HepG2 (cell line): ENCODE results near the gene FAHD2A. TPM values are rescaled to one million over a fixed set of nuclear protein-coding genes. Genes with fewer than 3 reads are reported as not detected.
A peak's percentile ranks its signal among the peaks of the same experiment; 100 is the strongest.

ENCODE experiments used
- BRD4 ChIP-seq: sonication (generic); formaldehyde crosslinking; IDR thresholded peaks from 2 replicates; pipeline ENCODE4 v1.4.0; 2020; ENCODE audit warnings: missing genetic modification reagents
- FIP1L1 ChIP-seq: fragments of 200-400 bp; formaldehyde crosslinking; IDR thresholded peaks from 2 replicates; pipeline ENCODE4 v1.6.1; 2018; ENCODE audit warnings: low read depth, mild to moderate bottlenecking, low read length, moderate library complexity, borderline replicate concordance; ENCODE audit not compliant: insufficient read depth
- FOXJ3 ChIP-seq: sonication (generic); formaldehyde crosslinking; IDR thresholded peaks from 2 replicates; pipeline ENCODE4 v1.4.0; 2020; ENCODE audit warnings: missing genetic modification reagents, mild to moderate bottlenecking, borderline replicate concordance
- FOXK2 ChIP-seq: fragments of 450-650 bp; IDR thresholded peaks from 2 replicates; pipeline ENCODE4 v1.6.1; 2016
- ISX ChIP-seq: sonication (generic); formaldehyde crosslinking; conservative IDR thresholded peaks from 2 replicates; pipeline ENCODE4 v1.5.0; 2020; ENCODE audit warnings: missing genetic modification reagents
- MAZ ChIP-seq, 2 experiments: sonication (generic) in 1 of 2; formaldehyde crosslinking in 1 of 2; IDR thresholded peaks; 2 replicates each; pipeline versions ENCODE4 v1.5.0 to v1.6.1; 2012 to 2020; ENCODE audit warnings: low read depth in 2 of 2, mild to moderate bottlenecking in 2 of 2, borderline replicate concordance in 1 of 2, improper control_type of control experiment in 1 of 2, low read length in 1 of 2, missing genetic modification reagents in 1 of 2, moderate library complexity in 1 of 2
- MEF2D ChIP-seq: sonication (generic); formaldehyde crosslinking; IDR thresholded peaks from 2 replicates; pipeline ENCODE4 v1.5.1; 2020; ENCODE audit warnings: mild to moderate bottlenecking, missing genetic modification reagents
- PHF20 ChIP-seq: sonication (generic); formaldehyde crosslinking; IDR thresholded peaks from 2 replicates; pipeline ENCODE4 v1.5.0; 2020; ENCODE audit warnings: mild to moderate bottlenecking, missing genetic modification reagents
- PRMT3 ChIP-seq: sonication (generic); formaldehyde crosslinking; IDR thresholded peaks from 2 replicates; pipeline ENCODE4 v1.8.1; 2022; ENCODE audit warnings: low read depth, mild to moderate bottlenecking, moderate library complexity, missing genetic modification reagents, borderline replicate concordance
- RELA ChIP-seq: sonication (generic); formaldehyde crosslinking; IDR thresholded peaks from 2 replicates; pipeline ENCODE4 v1.4.0; 2020; ENCODE audit warnings: missing genetic modification reagents
- TBX3 ChIP-seq: fragments of 450-650 bp; IDR thresholded peaks from 2 replicates; pipeline ENCODE4 v1.6.1; 2017; ENCODE audit warnings: antibody characterized with exemption, mild to moderate bottlenecking, inconsistent platforms, borderline replicate concordance
- TCF7 ChIP-seq: sonication (generic); IDR thresholded peaks from 2 replicates; pipeline ENCODE4 v1.6.1; 2016; ENCODE audit warnings: antibody characterized with exemption, low read depth
- TOE1 ChIP-seq: sonication (generic); formaldehyde crosslinking; IDR thresholded peaks from 2 replicates; pipeline ENCODE4 v1.4.0; 2020; ENCODE audit warnings: mild to moderate bottlenecking, missing genetic modification reagents
- ZGPAT ChIP-seq: IDR thresholded peaks from 2 replicates; pipeline ENCODE4 v1.6.1; 2016; ENCODE audit warnings: mild to moderate bottlenecking
- ZNF276 ChIP-seq: sonication (generic); formaldehyde crosslinking; IDR thresholded peaks from 2 replicates; pipeline ENCODE4 v1.4.0; 2020; ENCODE audit warnings: mild to moderate bottlenecking, low read depth, missing genetic modification reagents
- ZNF441 ChIP-seq: sonication (generic); formaldehyde crosslinking; IDR thresholded peaks from 2 replicates; pipeline ENCODE4 v1.7.0; 2021; ENCODE audit warnings: missing genetic modification reagents, borderline replicate concordance
- ZNF747 ChIP-seq: sonication (generic); formaldehyde crosslinking; IDR thresholded peaks from 2 replicates; pipeline ENCODE4 v1.8.1; 2023; ENCODE audit warnings: missing genetic modification reagents, mild to moderate bottlenecking, borderline replicate concordance
- ZNF777 ChIP-seq: sonication (generic); formaldehyde crosslinking; IDR thresholded peaks from 2 replicates; pipeline ENCODE4 v1.4.0; 2020; ENCODE audit warnings: missing genetic modification reagents
- ZNF839 ChIP-seq: sonication (generic); formaldehyde crosslinking; IDR thresholded peaks from 2 replicates; pipeline ENCODE4 v1.4.0; 2020; ENCODE audit warnings: missing genetic modification reagents, mild to moderate bottlenecking, borderline replicate concordance
- polyA plus RNA-seq, 8 experiments: library from polyadenylated mRNA; depleted of rRNA in 3 of 8; stranded (reverse) in 7 of 8; unstranded in 1 of 8; fragments of >200 nt; fragmentation: Illumina TruSeq in 4 of 8; extraction: Trizol in 4 of 8; gene quantifications; 2 replicates each; pipeline versions ENCODE4 v1.2.1 to v1.2.3, GENCODE V29; 2011 to 2016; ENCODE audit warnings: low read depth in 4 of 8, missing spikeins in 1 of 8, mixed read lengths in 1 of 8; ENCODE audit not compliant: insufficient read depth in 1 of 8
- total RNA-seq, 5 experiments: library from RNA; depleted of rRNA; stranded (reverse); fragments of >200 nt; fragmentation: Illumina TruSeq; extraction: Trizol; gene quantifications; 2 replicates each; pipeline ENCODE4 v1.2.3, GENCODE V29; 2016; ENCODE audit warnings: low read depth in 1 of 5

FAHD2A gene
- total and polyA plus RNA-seq, 2 of the 13 experiments (the other 11 are each of a cell fraction or from before 2014, with no cell fraction given), result 34.0 to 44.2 TPM

GRCh38 chr2:95402370-95403203, at the start of gene FAHD2A (continued):
- TF ChIP-seq PHF20 (peak; percentile 94), ZNF747 (CRISPR knock-in tag) (no peak), ZNF777 (CRISPR knock-in tag) (peak; percentile 96), ZNF276 (CRISPR knock-in tag) (peak; percentile 36; the same call in 1 of the 2 replicates), BRD4 (CRISPR knock-in tag) (no peak), RELA (CRISPR knock-in tag) (no peak; the same call in 1 of the 2 replicates), TBX3 (no peak), TCF7 (no peak), FIP1L1 (no peak), TOE1 (no peak), ISX (0 out of 2 replicates have a peak, but pooled peaks have one; percentile 20), ZNF441 (peak; percentile 80; the same call in 1 of the 2 replicates), MAZ (IDR thresholded peaks at IDR 0.05; ENCODE audit: borderline replicate concordance, low read depth, low read length) (peak; percentile 12; the same call in 1 of the 2 replicates), MAZ (CRISPR knock-in tag; IDR thresholded peaks at IDR 0.05; ENCODE audit: low read depth) (peak; percentile 71; the same call in 1 of the 2 replicates), ZGPAT (CRISPR knock-in tag) (peak; percentile 87; the same call in 1 of the 2 replicates), FOXJ3 (CRISPR knock-in tag) (peak; percentile 54; the same call in 1 of the 2 replicates), FOXK2 (no peak), MEF2D (CRISPR knock-in tag) (peak; percentile 76; the same call in 1 of the 2 replicates), PRMT3 (CRISPR knock-in tag) (no peak), ZNF839 (CRISPR knock-in tag) (no peak; the same call in none of the 2 replicates)
